ENCODE data around the gene LRMDA.

Gene LRMDA

DNA sequence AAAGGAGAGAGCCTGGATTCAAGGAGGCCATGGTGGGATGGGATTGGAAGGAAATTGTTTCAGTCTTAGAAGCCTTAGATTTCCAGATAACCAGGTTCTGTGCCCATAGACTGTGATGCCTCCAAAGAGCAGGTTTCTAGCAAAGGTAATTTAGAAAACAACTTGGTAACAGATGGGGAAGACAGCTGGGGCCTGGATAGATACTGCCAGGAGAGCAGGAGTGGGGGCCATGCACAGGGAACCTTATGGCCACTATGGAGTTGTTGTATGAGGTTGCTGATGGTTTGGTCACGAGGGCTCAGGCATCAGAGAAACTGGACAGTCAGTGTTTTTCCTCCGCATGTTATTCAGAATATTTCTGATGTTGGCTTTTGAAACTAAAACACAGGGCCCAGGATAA, 901.9 kb downstream of the LRMDA start:
- Mint-ChIP-seq H3K27me3 (ENCODE audit: low read depth, poor library complexity) (no peaks in the 10 kb centered on the region), H3K4me1 (peaks cover 81% of the 10 kb centered on the region), H3K4me3 (peak overlapping the region; percentile 24), H3K9me3 (no peaks in the 10 kb centered on the region), H3K27ac (peak overlapping the region; percentile 89), H3K36me3 (ENCODE audit: low read depth) (peaks cover 5% of the 10 kb centered on the region)
- TF ChIP-seq, protein P1, sequence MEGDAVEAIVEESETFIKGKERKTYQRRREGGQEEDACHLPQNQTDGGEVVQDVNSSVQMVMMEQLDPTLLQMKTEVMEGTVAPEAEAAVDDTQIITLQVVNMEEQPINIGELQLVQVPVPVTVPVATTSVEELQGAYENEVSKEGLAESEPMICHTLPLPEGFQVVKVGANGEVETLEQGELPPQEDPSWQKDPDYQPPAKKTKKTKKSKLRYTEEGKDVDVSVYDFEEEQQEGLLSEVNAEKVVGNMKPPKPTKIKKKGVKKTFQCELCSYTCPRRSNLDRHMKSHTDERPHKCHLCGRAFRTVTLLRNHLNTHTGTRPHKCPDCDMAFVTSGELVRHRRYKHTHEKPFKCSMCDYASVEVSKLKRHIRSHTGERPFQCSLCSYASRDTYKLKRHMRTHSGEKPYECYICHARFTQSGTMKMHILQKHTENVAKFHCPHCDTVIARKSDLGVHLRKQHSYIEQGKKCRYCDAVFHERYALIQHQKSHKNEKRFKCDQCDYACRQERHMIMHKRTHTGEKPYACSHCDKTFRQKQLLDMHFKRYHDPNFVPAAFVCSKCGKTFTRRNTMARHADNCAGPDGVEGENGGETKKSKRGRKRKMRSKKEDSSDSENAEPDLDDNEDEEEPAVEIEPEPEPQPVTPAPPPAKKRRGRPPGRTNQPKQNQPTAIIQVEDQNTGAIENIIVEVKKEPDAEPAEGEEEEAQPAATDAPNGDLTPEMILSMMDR (IDR thresholded peaks at IDR 0.05), result no peak
- no peak for DNase-seq

DNA sequence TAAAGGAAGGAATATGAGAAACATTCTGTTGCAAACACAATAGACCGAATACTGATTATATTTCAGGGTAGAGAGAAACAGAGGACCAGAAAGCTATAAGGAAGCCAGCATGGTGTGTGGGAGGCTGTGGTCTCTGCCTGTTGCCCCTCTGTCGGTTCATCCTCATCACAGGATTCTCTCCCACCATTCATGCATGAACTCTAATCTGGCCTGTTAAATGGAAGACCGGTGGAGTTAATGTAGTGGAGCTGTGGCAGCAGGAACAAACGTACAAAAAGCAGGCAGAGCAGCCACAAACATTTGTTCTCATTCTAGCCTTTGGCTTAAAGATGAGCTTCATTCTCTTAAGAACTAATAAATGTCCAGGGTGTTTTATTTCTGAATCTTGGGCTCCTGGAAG, 902.4 kb downstream of the LRMDA start:
- no peaks in the 10 kb centered on the region for H3K27me3 Mint-ChIP-seq (ENCODE audit: low read depth, poor library complexity)
- peak overlapping the region; percentile 89 for H3K27ac Mint-ChIP-seq
- H3K9me3 Mint-ChIP-seq, result no peaks in the 10 kb centered on the region
- peaks cover 5% of the 10 kb centered on the region for H3K36me3 Mint-ChIP-seq (ENCODE audit: low read depth)
- H3K4me3 Mint-ChIP-seq, result peak overlapping the region; percentile 24
- no peak for DNase-seq
- H3K4me1 Mint-ChIP-seq, result peaks cover 81% of the 10 kb centered on the region
- TF ChIP-seq, protein P1 (IDR thresholded peaks at IDR 0.05), result no peak

DNA sequence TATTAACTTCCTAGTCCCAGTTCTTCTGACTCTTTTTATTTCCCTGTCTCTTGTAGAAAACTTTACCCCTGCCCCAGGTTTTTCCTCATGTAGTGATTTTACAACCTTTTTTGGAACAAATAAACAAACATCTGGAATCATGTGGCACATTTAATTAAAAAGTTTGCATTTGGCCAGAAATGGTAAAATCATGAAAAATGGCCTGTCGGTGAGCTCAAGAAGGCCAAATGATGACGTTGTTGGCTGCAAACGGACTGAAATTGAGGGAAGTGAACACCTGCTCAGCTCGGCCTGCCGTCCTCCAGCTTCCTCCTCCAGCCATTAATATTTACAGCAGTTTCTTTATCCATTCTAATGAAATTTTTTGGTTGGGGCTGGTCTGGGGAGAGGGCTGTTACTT, 902.8 kb downstream of the LRMDA start:
- peaks cover 5% of the 10 kb centered on the region for H3K36me3 Mint-ChIP-seq (ENCODE audit: low read depth)
- no peak for DNase-seq
- peaks cover 78% of the 10 kb centered on the region for H3K4me1 Mint-ChIP-seq
- no peaks in the 10 kb centered on the region for H3K9me3 Mint-ChIP-seq
- H3K4me3 Mint-ChIP-seq, result no peak overlapping the region
- no peaks in the 10 kb centered on the region for H3K27me3 Mint-ChIP-seq (ENCODE audit: low read depth, poor library complexity)
- peak overlapping the region; percentile 89 for H3K27ac Mint-ChIP-seq
- TF ChIP-seq, protein P1 (IDR thresholded peaks at IDR 0.05), result no peak

DNA sequence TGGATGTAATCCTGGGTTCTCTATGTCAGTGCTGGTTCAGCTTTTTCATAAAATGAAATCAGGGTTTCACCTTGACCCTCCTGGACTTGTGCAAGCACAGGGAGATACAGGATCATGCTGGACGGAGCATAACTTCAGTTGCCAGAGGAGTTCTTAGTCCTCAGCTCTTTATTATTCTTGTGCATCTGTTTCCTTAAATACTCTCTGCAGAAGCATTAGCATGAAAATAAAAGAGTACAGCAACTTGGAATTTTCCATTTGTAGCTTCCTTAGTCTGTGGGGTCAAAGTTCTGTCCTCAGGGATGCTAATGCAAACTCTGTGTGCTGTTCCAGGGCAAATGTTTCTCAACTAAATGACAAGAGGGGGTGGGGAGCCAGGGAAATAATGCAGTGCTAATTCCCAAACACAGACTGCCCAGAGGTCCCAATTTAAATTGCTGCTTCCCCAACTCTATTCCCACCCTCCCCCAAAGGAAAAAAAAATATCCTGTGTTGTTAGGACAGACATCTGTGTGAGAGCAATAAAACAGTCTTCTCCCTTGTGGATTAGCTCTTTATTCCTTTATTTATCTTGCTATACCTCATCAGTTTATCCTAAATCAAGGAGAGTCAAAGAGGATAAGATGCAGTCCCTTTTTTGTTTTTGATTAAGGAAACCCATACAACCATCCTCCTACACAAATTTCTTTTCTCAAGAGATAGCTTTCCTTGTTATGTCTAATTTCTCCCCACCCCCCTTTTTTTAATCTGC, 905.0 kb downstream of the LRMDA start:
- peaks cover 62% of the 10 kb centered on the region for H3K4me1 Mint-ChIP-seq

DNA sequence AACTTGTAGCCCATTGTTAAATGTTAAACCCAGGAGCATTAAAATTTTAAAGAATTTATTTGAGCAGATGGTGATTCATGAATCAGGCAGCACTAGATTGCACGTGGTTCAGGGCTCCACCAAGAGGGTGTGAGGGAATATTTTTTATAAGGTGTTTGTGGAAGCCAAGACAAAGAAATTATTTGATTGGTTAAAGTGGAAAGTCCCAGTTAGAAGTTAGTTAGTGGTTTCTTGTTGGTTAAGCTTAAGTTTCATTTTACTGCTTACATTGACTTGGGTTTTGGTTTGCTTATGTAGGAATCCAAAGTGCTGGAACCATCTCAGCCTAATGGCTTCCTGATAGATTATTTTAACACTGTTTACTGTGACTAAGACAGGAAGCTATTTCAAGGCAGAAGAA, 906.2 kb downstream of the LRMDA start:
- H3K27ac Mint-ChIP-seq, result peak overlapping the region; percentile 73
- H3K36me3 Mint-ChIP-seq (ENCODE audit: low read depth), result peaks cover 14% of the 10 kb centered on the region

More for the DNA sequence above, 905.0 kb downstream of the LRMDA start:
- no peaks in the 10 kb centered on the region for H3K9me3 Mint-ChIP-seq
- DNase-seq, result no peak
- H3K27ac Mint-ChIP-seq, result peak overlapping the region; percentile 73
- H3K4me3 Mint-ChIP-seq, result no peak overlapping the region
- TF ChIP-seq, protein P1 (IDR thresholded peaks at IDR 0.05), result no peak
- no peaks in the 10 kb centered on the region for H3K27me3 Mint-ChIP-seq (ENCODE audit: low read depth, poor library complexity)
- H3K36me3 Mint-ChIP-seq (ENCODE audit: low read depth), result peaks cover 5% of the 10 kb centered on the region

More for the DNA sequence above, 906.2 kb downstream of the LRMDA start:
- DNase-seq, result no peak
- peaks cover 9% of the 10 kb centered on the region for H3K9me3 Mint-ChIP-seq
- peaks cover 49% of the 10 kb centered on the region for H3K4me1 Mint-ChIP-seq
- TF ChIP-seq, protein P1 (IDR thresholded peaks at IDR 0.05), result no peak
- H3K4me3 Mint-ChIP-seq, result no peak overlapping the region
- H3K27me3 Mint-ChIP-seq (ENCODE audit: low read depth, poor library complexity), result no peaks in the 10 kb centered on the region

Data from nephron progenitor cell (in vitro differentiated cells).